DMS 273 (cell line): ENCODE measurements around the gene BANP.
"Not testable (repeated sequence)": the region's sequence is repeated elsewhere in the genome, so short reads cannot be mapped to it uniquely, and the experiment has no call there.

Source experiments
- DNase-seq: peaks from one replicate; lab custom pipeline; 2025; ENCODE audit not compliant: unreplicated experiment; lab: John Stamatoyannopoulos, UW

Gene BANP

DNA sequence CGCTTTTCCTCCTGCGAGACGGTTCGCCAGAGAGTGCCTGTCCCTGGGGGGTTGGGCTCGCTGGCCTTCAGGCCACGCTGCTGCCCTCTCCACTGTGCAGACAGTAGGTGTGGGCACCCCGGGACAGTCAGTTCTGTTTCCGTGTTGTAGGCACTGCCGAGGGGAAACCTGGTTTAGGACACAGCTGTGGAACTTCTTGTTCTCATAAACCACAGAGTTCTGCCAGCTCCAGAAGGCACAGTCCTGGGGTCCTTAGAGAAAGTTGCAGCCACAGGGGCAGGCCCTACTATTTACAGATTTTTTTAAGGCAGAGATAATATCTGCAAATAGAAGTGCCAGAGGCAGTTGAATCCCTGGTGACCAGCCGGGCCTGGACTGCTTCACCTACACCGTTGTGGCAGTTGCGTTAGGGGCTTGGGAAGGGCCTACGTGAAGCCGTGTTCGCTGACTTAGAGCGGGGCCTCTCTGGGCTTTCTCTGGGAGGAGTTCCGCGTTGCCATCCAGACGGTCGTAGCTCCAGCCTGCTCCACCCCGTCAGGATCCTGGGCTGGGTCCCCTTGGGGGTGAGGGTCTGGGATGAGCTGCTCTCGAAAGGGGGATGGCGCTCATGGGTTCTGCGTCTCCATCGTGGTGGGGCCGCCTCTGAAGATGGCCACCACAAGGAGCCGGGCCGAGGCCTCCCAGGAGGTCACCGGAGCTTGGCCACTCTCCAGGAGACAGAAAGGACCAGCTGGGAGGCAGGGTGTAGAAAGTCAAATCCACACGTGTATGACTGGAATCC lies 126.3 kb downstream of the BANP start:
- no peak for DNase-seq

DNA sequence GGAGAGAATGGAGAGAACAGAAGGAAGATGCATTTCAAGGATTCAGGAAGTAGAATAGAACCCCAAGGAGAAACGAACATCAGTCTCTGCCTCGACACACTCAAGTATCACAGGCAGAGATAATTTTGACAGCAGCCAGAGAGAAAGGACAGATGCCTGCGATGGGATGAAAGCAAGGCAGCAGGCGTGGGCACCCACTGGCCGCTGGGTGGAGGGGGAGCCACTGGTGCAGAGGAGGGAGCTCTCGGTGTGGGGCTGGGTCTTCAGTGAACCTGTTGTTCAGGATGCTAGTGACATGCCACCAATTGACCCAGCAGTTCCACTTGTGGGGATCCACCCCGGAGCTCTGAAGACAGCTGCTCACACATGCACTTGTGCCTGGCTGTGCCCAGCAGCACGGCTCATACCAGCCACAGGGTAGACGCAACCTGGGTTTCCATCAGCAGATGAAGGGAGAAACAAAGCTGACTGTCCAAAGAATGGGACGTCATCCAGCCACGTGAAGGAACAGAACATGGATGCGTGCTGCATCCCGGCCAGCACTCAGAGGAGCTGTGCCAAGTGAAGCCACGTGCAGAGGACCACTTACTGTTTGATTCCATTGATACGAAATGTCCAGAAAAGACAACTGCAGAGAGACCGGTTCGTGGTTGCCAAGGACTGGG lies 127.0 kb downstream of the BANP start:
- DNase-seq = no peak

- DNase-seq = no peak
These were observed 132.3 kb downstream of the BANP start for GRCh38 chr16:88083582-88083981.

- DNase-seq = no peak
These were observed 133.6 kb downstream of the BANP start for GRCh38 chr16:88084881-88085280.

DNA sequence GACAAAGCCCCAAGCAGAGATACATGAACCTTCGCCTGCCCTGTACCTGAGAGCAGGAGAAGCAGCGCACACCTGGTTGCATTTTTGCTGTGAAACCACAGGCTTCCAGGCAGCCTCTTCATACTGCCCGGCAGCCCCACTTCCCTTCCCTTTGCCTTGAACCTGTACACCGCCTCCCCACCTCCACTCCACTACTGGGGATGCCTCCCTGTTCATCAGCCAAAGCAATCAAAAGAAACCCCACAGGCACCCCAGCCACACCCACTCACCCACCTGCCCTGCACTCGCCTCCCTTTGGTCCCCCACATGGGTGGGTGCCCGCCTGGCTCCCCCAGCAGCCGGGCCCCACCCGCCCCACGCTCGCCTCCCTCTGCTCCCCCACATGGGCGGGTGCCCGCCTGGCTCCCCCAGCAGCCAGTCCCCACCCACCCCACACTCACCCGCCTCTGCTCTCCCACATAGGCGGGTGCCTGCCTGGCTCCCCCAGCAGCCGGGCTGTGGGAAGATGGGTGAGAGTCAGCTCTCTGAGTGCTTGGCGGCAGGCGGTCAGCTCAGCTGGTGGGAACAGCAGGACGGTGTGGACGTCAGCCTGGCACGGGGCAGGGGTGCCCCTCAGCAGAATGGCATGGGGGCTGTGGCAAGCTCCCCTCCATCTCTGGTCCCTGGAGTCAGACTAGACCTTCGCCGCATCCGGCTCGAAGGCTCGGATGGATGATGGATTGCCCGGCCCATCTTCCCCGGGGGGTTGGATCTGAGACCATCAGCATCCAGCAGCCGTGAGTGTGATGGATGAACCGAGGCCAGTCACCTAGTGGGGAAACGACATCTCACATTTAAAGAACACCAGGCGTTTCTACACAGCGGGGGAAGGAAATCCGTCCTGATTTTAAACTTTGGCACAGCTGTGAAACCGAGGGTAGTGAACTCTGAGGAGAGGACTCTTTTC lies 135.6 kb downstream of the BANP start:
- no peak for DNase-seq

- DNase-seq = no peak
These were observed 136.3 kb downstream of the BANP start for GRCh38 chr16:88087517-88087877.

GRCh38 chr16:88088161-88088581 lies 136.9 kb downstream of the BANP start:
- DNase-seq = no peak

GRCh38 chr16:88088611-88089010 lies 137.4 kb downstream of the BANP start:
- not testable (repeated sequence) for DNase-seq

DNA sequence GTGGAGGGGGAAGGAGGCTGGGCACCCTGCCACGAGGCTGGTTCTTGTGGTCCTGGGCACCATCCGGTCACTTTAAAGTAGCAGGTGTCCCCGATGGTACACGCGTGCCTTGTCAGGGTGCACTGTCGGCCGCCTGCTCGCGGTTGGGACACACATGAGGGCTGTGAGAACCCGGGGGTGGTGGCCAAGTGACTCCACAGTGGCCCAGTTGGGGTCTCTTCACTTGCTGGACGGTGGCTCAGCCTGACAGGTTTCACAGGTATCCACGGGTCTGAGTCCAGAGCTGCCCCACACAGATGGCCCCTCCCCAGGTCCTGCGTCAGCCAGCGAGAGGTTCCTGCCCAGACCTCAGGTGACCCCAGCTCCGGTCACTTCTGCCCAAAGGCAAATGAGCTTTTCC lies 137.8 kb downstream of the BANP start:
- DNase-seq = not testable (repeated sequence)

DNA sequence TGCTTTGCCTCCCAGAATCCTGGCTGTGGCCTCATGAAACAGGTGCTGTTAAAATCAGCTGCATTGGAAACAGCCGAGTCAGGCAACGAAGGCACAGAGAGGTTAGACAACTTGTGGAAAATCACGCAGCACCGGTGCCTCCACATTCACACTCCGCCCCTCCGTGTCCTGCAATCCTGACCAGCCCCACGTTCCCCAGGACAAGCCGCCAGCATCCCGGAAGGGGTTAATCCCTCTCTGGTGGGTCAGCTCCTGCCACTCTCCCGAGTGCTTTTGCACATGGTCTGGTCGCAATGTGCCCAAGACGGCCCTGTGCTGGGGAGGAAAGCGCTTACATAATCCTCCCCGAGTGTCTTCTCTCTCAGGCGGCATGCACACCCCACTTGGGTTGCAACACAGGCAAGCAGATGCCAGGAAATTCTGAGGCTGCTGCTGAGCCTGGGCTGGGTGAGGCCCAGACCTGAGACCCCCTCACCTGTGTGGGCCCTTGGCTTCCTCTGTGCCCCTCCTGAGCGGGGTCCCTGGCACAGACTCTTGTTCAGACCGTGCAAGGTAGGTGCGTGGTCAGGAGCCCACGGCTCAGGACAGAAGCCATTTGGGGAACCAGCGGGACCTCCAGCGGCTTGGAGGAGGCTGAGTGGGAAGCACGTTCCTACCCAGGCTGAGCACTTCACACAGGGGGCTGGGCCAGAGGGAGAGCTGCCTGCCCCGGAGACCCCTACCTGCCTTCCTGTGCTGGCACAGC lies 138.6 kb downstream of the BANP start:
- DNase-seq = not testable (repeated sequence)

GRCh38 chr16:88090377-88091175 lies 139.3 kb downstream of the BANP start:
- DNase-seq = not testable (repeated sequence)

GRCh38 chr16:88091221-88091971 lies 140.2 kb downstream of the BANP start:
- not testable (repeated sequence) for DNase-seq

GRCh38 chr16:88091972-88092302 lies 140.7 kb downstream of the BANP start:
- DNase-seq = not testable (repeated sequence)

- DNase-seq = not testable (repeated sequence)
These were observed 141.7 kb downstream of the BANP start for GRCh38 chr16:88092791-88093555.

GRCh38 chr16:88093556-88094252 lies 142.5 kb downstream of the BANP start:
- DNase-seq = not testable (repeated sequence)

- DNase-seq = not testable (repeated sequence)
These were observed 143.0 kb downstream of the BANP start for GRCh38 chr16:88094253-88094575.

GRCh38 chr16:88094900-88095299 lies 143.7 kb downstream of the BANP start:
- DNase-seq = not testable (repeated sequence)

GRCh38 chr16:88096659-88097058 lies 145.4 kb downstream of the BANP start:
- DNase-seq = not testable (repeated sequence)
